HG03175 (cell line): ENCODE measurements around the gene CAMK1D.
A peak's percentile ranks its signal among the peaks of the same experiment; 100 is the strongest.
"Not testable (repeated sequence)": the region's sequence is repeated elsewhere in the genome, so short reads cannot be mapped to it uniquely, and the experiment has no call there.

Experiments
- ATAC-seq: cut with Tn5 transposase; IDR thresholded peaks from one replicate; pipeline ENCODE4 v1.9.1; 2021; ENCODE audit warnings: mild to moderate bottlenecking, moderate library complexity; ENCODE audit not compliant: unreplicated experiment

Gene CAMK1D

DNA sequence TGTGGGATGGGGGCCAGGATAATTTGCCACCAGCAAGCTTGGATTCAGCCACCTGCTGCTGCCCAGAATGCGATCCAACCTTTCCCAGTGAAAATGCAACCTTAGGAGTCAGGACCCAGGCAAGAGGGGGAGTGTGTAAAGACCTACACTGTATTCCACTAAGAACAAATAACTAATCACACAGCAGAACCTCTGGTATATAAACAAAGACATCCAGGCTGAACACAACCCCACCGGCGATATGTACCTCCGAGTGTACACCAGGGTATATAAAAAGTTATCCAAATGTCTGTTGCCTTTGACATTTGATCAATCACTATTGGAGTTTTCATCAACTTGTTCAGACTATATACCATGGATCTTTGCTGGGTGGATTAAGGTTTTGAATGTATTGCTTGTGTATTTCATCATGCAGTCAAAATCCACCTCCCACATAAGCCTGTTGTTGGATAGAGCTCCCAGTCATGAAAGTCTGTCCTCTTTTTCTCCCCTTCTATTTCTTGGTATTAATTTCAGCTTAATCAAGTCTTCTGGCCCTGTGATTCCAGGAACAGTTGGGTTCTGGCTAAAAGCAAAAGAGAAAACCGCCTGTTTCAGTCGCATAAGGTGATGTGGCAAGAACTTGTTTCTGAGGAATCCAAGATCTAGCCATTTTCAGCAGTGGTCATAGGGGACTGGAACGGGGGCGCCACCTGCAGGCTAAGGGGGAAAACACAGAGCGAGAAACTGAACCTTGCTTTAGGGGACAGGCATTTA is 361.4 kb downstream of the CAMK1D start:
- peak; percentile 70 for ATAC-seq

DNA sequence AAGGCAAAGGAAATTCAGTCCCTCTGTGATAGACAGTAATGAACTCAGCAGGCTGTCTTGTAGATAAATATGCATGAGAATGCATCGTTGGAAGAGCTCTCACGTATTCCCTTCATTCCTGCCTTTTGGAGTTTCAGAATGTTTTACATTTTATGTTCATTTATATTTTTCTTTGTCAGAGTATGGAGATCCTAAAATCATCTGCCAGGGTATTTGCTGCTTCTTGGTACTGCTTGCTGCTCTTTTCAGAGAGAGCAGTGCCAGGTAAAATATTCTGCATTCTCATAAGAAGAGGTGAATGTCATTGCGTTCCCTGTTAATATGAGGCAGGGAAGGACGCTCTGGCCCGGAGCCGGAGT is 362.0 kb downstream of the CAMK1D start:
- no peak for ATAC-seq

DNA sequence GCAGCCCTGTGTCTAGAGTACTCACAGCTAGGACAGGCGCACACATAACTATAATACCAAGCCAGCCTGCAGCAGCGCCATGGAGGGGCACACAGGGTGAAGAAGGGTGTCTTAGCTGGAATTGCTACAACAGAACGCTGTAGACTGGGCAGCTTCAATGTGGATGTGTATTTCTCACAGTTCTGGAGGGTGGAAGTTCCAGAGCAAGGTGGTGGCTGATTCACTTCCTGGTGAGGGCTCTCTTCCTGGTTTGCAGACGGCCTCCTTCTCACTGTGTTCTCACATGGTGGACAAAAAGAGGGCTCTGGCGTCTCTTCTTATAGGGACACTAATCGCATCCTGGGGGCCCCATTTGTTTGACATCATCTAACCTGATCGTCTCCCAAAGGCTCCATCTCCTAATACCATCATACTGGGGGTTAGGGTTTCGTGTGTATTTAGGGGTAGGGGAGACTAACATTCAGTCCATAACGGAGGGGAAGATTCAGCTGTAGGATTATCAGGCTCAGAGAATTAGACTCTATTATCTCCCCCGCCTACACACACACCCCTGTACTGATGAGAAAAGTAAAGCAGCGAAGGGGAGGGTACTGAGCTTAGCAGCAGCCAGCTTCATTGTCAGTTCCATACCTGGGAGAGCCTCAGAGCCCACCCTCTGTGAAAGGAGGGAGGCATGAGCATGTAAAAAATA is 363.1 kb downstream of the CAMK1D start:
- ATAC-seq: no peak

DNA sequence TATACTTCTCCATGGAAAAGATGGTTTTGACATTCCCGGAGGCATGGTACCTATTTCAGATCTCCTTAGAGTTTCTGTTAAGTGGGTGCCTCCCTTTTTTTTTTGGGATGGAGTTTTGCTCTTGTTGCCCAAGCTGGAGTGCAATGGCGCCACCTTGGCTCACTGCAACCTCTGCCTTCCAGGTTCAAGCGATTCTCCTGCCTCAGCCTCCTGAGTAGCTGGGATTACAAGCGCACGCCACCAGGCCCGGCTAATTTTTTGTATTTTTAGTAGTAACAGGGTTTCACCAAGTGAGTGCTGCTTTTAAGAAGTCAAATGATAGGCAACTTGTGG is 363.6 kb downstream of the CAMK1D start:
- not testable (repeated sequence) for ATAC-seq

DNA sequence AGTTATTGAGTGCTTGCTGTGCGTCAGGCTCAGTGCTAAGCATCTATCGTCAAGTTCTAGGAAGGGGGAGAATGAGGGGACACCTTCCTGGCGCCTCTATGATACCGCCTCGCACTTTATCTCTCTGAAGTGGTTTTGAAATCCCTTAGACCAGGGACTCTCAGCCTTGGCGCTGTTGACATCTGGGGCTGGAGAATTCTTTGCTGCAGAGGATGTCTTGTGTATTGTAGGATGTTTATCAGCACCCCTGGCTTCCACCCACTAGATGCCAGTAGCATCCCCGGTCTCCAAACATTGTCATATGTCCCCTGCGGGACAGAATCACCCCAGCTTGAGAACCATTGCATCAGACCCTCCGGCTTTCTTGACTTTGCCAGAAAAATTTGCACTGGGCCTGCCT is 366.7 kb downstream of the CAMK1D start:
- ATAC-seq: no peak

DNA sequence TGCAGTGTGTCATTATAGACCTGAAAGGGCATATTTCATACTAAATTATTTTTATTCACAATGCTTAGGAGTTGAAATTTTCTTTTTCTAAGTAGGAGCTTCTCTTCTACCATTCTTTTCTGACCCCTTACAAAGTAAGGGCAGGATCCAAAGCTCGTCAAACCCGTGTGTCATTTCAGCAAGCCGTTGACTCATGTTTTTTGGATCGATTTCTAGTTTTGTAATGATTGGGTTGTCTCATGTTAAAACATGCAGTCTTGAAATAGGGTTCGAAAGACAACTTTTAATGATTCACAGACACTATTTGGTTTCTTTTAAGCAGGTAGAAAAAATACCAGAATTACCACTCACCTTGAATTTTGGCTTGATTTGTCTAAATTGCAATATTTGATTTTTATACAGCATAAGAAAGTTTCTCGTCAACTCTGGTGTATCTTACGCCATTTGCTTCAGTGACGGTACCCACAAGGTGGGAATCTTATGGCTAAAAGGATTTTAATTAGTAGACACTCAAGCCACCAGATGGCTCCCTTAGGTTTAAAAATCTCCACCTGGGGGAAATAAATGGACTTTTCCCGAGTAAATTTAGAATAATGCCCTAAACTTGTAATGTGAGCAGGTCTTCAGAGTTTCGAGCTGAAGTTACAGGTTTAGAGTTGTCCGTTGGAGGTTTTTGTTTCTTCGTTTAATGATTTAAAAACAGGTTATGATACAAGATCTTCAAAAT is 368.8 kb downstream of the CAMK1D start:
- no peak for ATAC-seq

DNA sequence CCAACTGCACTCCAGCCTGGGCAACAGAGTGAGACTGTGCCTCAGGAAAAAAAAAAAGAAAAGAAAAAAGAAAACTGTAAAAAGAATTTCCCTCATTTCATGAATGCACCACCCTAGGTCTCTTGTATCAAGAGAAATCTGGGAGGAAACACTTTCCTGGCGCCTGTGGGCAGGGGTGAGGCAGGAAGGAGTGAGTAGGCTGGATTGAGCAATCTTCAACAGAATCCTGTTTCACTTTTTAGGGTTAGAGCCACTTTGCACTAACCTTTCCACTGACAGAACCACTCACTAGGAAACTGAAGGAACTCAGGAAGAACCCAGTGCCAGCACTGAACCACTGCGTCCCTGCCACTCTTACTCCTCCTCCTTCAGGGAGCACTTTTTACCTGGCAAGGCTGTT is 370.0 kb downstream of the CAMK1D start:
- ATAC-seq: no peak

DNA sequence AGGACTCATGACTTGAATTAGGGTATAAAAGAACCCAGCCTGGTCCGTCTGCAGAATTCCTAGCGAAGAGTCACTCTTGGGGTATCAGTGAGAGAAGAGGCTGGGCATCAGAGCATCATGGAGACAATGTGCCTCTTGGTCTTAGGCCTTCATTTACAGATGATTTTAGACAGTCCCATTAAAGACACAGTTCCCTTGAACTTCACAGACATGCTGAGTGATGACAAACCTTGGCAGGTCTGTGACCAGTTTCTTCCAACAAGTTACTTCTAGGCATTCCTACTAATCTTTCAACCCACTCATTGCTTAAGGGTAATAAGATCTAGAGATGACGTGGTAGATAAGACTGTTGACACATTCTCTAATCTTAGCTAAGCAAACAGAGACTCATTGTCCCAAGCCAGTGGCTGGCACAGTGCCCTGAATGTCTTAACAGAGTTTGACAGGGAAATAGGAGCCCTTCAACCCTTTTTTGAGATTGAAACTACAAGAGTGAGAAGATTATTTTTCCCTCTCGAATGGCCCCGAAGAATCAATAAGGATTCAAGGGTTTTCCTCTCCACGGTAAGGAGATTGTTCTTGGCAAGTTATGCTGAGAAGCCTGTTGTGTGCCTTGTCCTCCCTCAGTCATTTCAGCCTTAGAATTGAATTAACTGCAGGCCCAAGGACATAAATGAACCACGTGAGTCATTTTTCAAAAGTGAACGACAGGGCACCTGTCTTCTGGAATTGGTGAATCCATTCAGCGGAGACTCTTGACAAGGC is 371.1 kb downstream of the CAMK1D start:
- ATAC-seq: no peak

DNA sequence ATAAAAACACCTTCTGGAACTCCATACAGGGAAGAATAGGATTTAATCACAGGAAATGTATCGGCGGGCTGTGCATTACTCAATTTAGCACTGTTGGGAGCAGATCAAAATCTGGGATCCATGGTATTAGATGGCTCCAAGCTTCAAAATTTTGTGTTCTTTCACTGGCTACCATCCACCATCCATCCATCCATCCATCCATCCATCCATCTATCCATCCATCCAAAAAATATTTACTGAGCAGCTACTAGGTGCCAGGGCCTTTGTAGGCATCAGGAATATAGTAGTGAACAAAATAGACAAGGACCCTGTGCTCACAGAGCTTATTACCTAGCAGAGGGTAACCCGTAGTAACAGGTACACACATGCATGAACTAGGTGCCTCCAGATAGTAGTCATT is 372.0 kb downstream of the CAMK1D start:
- ATAC-seq: no peak

DNA sequence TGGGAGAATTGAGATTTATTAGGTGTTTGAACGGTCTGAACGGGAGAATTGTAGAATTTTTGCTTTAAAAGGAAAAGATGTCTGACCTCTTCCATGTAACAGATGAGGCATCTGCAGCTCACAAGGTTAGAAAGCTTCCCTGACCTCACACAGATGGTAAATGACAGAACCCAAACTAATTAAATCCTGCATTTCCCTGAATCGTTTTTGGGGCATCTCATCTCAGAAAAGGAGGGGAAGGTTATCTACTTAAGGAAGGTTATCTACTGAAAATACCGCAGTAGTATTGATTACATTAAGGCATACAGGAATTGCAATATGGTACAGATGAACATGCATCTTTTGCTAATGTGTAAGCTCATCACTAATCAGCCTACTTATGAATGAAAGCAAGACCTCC is 373.9 kb downstream of the CAMK1D start:
- no peak for ATAC-seq

DNA sequence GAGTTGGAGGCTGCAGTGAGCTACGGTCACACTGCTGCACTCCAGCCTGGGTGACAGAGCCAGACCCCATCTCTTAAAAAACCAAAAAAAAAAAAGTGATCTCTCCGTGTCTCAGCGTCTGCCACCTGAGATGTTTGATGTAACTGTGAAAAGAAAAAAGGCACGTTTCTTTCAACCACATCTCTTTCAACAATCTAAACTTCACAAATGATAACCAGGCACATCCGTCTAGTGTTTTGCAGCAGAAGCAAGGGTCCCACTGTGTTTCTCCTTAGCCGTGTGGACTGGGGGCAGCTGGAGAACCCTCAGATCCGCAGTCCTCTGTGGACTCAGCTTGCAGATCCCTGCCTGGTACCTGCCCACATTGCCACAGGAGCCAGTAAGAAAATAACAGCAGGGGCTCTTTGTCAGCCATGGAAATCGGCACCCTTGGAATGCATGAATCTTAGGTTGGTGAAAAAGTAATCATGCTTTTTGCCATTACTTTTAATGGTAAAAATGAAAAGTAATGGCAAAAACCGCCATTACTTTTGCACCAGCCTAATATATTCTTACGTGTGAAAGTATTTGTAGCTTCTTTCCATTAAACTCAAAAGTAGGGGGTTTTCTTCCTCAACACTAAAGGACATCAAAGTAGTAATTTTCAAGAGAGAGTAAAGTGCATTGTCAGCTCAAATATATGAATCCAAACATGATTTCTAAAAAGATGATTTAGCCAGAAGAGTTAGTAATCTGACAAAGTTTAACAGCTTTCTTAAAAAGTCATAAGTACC is 375.6 kb downstream of the CAMK1D start:
- no peak for ATAC-seq

DNA sequence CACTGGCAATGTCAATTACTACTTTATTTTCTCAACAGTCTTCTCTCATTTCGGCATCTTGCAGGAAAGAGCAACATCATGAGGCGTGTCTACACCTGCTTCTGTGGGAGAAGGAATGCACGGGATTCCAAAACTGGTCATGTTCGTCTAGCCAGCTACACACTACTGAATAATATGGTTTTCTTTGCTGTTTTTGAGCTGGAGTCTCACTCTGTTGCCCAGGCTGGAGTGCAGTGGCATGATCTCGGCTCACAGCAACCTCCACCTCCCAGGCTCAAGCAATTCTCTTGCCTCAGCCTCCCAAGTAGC is 376.2 kb downstream of the CAMK1D start:
- ATAC-seq: not testable (repeated sequence)

DNA sequence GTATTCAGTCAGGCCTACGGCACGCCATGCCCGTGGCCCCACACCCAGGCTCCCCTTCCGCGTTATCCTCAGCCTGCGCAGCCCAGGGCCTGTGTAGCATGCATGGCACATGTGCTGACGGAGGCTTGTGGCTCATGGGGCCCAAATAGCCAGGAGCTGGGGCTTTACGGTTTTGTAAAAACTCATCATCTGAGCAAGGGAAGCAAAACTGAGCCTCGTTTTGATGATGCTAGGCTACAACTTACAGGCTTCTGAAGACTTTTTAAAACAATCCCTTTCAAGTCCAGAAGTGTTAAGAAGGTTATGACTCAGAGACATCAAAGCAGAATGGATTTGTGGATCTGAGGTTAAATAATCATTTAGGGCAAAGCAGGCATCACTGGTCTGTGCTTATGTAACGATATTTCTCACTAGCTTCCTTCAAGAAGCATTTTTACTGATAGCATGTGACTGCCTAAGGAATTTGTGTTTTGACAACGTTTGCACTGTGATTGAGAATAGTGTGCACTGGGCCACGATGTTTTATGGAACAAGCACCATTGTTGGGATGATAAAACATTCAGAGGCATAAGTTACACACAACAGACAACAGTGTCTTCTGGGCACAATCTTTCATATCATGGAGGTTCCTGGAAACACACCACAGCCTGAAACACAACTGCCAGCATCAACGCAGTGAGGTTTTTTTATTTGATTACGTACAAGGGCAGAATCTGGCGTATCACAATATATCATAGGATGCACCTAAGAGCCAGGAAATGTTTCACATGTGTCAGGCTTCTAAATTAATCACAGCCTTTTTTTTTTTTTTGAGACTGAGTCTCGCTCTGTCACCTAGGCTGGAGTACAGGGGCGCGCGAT is 377.9 kb downstream of the CAMK1D start:
- no peak for ATAC-seq

DNA sequence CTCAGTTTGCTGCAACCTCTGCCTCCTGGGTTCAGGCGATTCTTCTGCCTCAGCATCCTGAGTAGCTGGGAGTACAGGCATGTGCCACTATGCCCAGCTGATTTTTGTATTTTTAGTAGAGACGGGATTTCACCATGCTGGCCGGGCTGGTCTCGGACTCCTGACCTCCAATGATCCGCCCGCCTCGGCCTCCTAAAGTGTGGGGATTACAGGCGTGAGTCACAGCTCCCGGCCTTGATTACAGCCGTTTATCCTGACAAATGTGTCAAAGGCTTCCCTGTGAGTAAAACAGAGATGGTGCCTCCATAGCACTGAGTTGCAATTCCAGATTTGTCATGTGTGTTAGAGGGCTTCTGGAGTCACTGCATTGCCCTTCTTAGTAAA is 378.5 kb downstream of the CAMK1D start:
- ATAC-seq: no peak

DNA sequence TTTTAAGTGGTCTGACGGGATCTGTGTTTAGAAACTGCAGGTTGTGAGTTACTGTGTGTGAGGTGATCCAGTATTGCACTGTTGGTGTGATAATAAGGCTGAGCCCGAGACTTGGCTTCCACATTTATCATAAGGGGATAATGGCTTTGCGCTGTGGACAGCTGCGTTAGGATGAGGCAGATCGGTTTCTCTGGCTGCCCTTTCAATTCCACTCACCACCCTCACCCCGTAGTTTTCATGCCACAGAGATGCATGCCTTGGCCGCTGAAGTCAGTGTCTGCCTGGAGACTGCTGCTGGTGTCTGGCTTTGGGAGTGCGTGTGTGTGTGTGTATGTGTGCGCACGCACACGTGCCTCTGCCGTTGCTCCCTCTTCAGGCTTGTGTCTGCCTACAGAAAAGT is 379.1 kb downstream of the CAMK1D start:
- no peak for ATAC-seq

DNA sequence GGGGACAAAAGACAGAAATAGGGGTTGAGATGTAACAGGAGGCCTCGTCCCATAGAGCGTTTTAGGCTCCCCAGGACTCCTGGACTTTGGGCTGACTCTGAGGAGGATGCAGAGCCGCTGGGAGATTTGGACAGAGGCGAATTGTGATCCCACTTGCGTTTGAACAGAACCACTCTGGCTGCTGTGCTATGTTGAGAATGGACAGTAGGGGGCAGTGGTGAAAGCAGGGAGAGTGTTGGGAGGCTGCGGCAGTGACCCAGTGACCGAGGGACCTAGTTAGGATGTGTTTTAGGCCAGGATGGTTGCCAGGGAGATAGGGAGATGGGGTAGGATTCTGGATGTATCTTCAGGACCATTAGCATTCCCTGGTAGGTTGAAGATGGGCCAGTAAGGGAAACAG is 380.5 kb downstream of the CAMK1D start:
- no peak for ATAC-seq

DNA sequence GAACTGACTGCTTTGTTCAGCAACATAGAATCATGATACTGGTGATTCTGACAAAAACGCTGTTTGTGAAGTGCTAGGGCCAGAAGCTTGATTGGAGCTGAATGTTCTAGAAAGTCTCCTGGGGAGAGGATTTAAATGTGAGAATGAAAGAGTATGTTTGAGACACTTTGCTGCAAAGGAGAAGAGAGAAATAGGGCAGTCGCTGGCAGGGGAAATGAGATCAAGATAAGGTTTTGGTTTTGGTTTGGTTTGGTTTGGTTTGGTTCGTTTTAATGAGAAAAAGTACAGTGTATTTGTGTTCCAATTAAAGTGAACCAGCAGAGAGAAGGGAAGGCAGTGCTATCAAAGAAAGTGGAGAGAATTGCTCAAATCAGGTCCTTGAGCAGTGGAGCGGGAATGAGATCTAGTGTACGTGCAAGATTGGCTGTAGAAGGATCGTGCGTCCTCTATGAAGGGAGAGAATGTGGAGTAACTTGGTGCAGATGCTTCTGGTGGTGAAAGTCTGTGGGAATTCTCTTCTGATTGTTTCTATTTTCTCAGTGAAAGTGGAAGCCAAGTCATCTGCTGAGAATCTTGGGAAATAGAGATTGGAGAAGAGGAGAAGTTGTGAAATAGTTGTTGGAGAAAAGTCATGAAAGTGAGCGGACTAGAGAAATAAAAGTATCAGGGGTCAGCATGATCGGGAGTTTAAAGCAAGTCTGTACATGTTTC is 381.6 kb downstream of the CAMK1D start:
- ATAC-seq: no peak

DNA sequence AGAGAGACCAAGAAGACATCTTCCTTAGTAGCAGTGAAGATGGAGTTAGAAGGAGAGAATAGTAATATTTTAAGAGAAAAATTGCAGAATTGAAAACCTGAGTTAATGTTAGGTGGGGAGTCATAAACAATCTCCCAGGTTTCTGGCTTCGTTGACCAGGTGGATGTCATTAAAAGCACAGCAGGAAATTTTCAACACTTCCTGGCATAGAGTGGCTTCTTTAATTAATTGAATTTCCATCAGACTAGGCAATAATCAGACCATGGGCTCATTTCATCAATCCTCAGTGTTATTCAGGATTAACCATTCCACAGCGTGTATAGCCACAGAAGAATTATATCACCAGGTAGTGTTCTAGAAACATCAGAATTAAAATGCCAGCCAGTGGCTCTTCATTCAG is 383.9 kb downstream of the CAMK1D start:
- no peak for ATAC-seq

DNA sequence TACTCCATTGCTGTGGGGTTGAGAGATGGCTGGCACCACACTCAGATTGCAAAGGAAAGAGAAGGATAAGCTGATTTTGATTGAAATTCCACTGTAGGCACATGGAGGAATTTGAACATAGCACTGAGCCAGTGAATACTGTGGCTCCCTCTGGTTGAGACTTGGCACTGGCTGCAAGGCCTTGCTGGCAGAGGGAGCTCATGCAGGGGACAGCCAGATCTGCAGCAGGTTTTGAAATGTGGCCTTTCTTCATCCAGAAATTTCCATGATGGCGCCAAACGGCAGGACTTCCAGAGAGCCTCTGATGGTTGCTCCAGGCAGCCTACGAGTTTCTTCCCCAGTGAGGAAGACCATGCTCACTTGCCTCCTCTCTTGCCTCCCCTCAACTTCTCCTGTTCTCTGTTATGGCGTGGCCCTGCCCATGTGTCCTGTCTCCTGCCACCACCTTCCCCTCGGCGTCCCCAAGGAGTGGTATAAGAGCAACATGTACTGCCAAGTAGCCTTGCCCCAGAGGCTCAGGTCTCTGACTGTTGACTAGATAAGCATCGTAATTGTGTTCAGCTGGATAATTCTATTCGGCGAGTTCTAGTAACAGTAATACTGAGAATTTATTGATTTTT is 386.6 kb downstream of the CAMK1D start:
- no peak for ATAC-seq
